Loucy (cell line): Measurements from ENCODE around the gene TEX2.
A peak's percentile ranks its signal among the peaks of the same experiment; 100 is the strongest.

ENCODE experiments used
- H2AFZ ChIP-seq: fragments of 200-600 bp; sonication (generic); 2 replicates; pipeline ENCODE4 v1.6.0; 2016; ENCODE audit warnings: antibody characterized with exemption, mild to moderate bottlenecking, low read length, moderate library complexity
- H3F3A ChIP-seq: fragments of 200-600 bp; 2 replicates; pipeline ENCODE4 v1.6.0; 2016; ENCODE audit warnings: antibody characterized with exemption, low read depth, mild to moderate bottlenecking
- H3K27me3 ChIP-seq: fragments of 200-600 bp; sonication (generic); 2 replicates; pipeline ENCODE4 v1.6.1; 2014; ENCODE audit warnings: low read length, mild to moderate bottlenecking; ENCODE audit not compliant: insufficient read depth, poor library complexity, severe bottlenecking
- H3K36me3 ChIP-seq: fragments of 200-600 bp; sonication (generic); 2 replicates; pipeline ENCODE4 v1.6.1; 2016; ENCODE audit warnings: low read length; ENCODE audit not compliant: insufficient read depth
- H3K4me1 ChIP-seq: fragments of 200-600 bp; sonication (generic); 2 replicates; pipeline ENCODE4 v1.5.1; 2014; ENCODE audit warnings: low read length, mild to moderate bottlenecking; ENCODE audit not compliant: insufficient read depth, poor library complexity, severe bottlenecking
- H3K4me2 ChIP-seq: fragments of 200-600 bp; sonication (generic); 2 replicates; pipeline ENCODE4 v1.6.0; 2014; ENCODE audit warnings: antibody characterized with exemption, low read length, low read depth, mild to moderate bottlenecking; ENCODE audit not compliant: poor library complexity, severe bottlenecking
- H3K4me3 ChIP-seq: fragments of 200-600 bp; sonication (generic); 2 replicates; pipeline ENCODE4 v1.5.1; 2014; ENCODE audit warnings: low read length, mild to moderate bottlenecking, mixed read lengths; ENCODE audit not compliant: poor library complexity, severe bottlenecking
- H3K79me2 ChIP-seq: fragments of 200-600 bp; sonication (generic); 2 replicates; pipeline ENCODE4 v1.6.1; 2014; ENCODE audit warnings: low read length; ENCODE audit not compliant: insufficient read depth
- H3K9ac ChIP-seq: fragments of 200-600 bp; sonication (generic); 2 replicates; pipeline ENCODE4 v1.6.0; 2014; ENCODE audit warnings: mild to moderate bottlenecking, low read depth, low read length, moderate library complexity; ENCODE audit not compliant: poor library complexity, severe bottlenecking
- H3K9me2 ChIP-seq: fragments of 200-600 bp; sonication (generic); replicated peaks from 2 replicates; pipeline ENCODE4 v1.6.1; 2016; ENCODE audit warnings: low read depth, low read length, mixed read lengths
- H3K9me3 ChIP-seq: fragments of 200-600 bp; sonication (generic); 2 replicates; pipeline ENCODE4 v1.6.1; 2014; ENCODE audit warnings: mild to moderate bottlenecking, antibody characterized with exemption, low read length, low read depth; ENCODE audit not compliant: insufficient read depth
- H4K20me1 ChIP-seq: fragments of 200-600 bp; sonication (generic); 2 replicates; pipeline ENCODE4 v1.6.0; 2014; ENCODE audit warnings: antibody characterized with exemption, low read length, mild to moderate bottlenecking; ENCODE audit not compliant: insufficient read depth, poor library complexity, severe bottlenecking
- EZH2phosphoT487 ChIP-seq: fragments of 200-600 bp; IDR thresholded peaks from 2 replicates; pipeline ENCODE4 v1.6.1; 2018; ENCODE audit warnings: antibody characterized with exemption, mild to moderate bottlenecking, moderate library complexity, borderline replicate concordance
- TF ChIP-seq, protein P1 (sequence below): fragments of 200-600 bp; sonication (generic); conservative IDR thresholded peaks from 2 replicates; pipeline ENCODE4 v1.5.1; 2014; ENCODE audit warnings: mild to moderate bottlenecking, antibody characterized with exemption, low read length

The TEX2 gene

DNA sequence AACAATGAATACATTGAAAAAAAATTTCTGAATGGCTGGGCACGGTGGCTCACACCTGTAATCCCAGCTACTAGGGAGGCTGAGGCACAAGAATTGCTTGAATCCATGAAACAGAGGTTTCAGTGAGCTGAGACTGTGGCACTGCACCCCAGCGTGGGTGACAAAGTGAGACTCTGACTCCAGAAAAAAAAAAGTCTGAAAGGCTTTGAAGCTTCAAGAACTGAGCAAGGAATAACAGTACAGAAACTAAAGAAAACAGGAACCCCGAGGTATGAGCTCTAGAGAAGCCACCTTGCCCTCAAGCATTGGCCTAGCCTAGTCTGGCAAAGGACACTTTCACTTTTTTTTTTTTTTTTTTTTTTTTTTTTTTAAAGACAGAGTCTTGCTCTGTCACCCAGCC lies 45.0 kb downstream of the TEX2 start:
- Histone ChIP-seq H3K9me3 (no peaks in the 10 kb centered on the region), H3K9me2 (no peaks in the 10 kb centered on the region), H3K4me3 (no peak overlapping the region), H3K4me1 (no peaks in the 10 kb centered on the region), H4K20me1 (no peaks in the 10 kb centered on the region), H2AFZ (no peak overlapping the region), H3K36me3 (peaks cover 7% of the 10 kb centered on the region; the same call in 1 of the 2 replicates), H3K79me2 (peaks cover 18% of the 10 kb centered on the region; the same call in 1 of the 2 replicates), H3K9ac (no peak overlapping the region), H3F3A (no peaks in the 10 kb centered on the region), H3K4me2 (no peak overlapping the region), H3K27me3 (no peaks in the 10 kb centered on the region)
- TF ChIP-seq, protein P1, sequence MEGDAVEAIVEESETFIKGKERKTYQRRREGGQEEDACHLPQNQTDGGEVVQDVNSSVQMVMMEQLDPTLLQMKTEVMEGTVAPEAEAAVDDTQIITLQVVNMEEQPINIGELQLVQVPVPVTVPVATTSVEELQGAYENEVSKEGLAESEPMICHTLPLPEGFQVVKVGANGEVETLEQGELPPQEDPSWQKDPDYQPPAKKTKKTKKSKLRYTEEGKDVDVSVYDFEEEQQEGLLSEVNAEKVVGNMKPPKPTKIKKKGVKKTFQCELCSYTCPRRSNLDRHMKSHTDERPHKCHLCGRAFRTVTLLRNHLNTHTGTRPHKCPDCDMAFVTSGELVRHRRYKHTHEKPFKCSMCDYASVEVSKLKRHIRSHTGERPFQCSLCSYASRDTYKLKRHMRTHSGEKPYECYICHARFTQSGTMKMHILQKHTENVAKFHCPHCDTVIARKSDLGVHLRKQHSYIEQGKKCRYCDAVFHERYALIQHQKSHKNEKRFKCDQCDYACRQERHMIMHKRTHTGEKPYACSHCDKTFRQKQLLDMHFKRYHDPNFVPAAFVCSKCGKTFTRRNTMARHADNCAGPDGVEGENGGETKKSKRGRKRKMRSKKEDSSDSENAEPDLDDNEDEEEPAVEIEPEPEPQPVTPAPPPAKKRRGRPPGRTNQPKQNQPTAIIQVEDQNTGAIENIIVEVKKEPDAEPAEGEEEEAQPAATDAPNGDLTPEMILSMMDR, result no peak
- no peak for TF ChIP-seq EZH2phosphoT487

- Histone ChIP-seq H4K20me1 (no peaks in the 10 kb centered on the region), H2AFZ (no peak overlapping the region), H3K9ac (no peak overlapping the region), H3K4me1 (no peaks in the 10 kb centered on the region), H3K9me3 (no peaks in the 10 kb centered on the region), H3K4me2 (no peak overlapping the region), H3K9me2 (no peaks in the 10 kb centered on the region), H3K79me2 (peaks cover 18% of the 10 kb centered on the region; the same call in 1 of the 2 replicates), H3K36me3 (peaks cover 15% of the 10 kb centered on the region; the same call in 1 of the 2 replicates), H3K4me3 (no peak overlapping the region), H3K27me3 (no peaks in the 10 kb centered on the region), H3F3A (no peaks in the 10 kb centered on the region)
- TF ChIP-seq, protein P1, result no peak
- TF ChIP-seq EZH2phosphoT487, result no peak
These were observed 45.8 kb downstream of the TEX2 start for GRCh38 chr17:64217249-64217691.

DNA sequence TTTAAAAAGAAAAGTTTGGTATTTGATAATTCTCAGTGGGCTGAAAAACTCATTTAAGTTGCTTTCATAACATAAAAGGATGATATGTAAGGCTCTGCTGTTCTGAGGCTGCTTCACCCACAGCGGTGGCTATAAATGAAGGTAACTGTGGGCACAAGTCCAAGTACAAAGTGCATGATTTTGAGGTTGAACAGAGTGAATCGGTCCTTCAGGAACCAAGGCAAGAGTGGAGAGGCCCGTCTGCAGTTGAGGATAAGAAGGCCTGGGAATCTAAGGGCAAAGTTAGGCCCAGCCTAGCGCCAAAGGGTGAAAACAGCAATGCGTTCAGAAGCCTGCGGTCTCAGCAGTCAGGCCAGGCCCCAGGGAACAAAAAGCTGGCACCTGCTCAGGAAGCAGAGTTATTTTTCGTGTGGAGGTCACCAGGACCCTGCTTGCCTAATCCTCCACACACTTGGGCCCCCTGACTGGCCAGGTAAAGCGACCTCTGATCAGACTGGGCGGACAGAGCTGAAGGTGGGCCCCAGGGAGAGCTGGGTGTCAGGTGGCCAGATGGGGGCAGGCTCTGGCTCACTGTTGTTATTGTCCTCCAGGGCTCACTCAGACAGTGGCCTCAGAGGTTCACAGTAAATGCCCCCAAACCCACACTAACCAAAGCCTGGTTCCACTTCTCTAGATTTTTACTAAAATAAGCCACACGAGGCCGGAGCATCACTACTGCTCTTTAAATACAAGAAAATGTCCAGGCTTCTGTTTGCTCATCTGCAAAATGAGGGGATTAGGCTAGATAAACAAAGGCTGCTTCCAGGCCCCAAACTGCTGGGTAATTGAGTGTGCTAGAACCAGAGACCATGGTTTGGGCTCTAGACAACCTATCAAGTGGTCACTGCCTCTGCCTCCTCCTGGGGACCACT lies 46.5 kb downstream of the TEX2 start:
- peaks cover 21% of the 10 kb centered on the region; the same call in 1 of the 2 replicates for H3K36me3 ChIP-seq
- H2AFZ ChIP-seq, result no peak overlapping the region
- no peaks in the 10 kb centered on the region for H3K27me3 ChIP-seq
- no peak overlapping the region for H3K9ac ChIP-seq
- no peak for TF ChIP-seq EZH2phosphoT487
- TF ChIP-seq, protein P1, result peak; percentile 44; the same call in 1 of the 2 replicates
- H3K4me2 ChIP-seq, result no peak overlapping the region
- H3K9me3 ChIP-seq, result no peaks in the 10 kb centered on the region
- peaks cover 18% of the 10 kb centered on the region; the same call in 1 of the 2 replicates for H3K79me2 ChIP-seq
- H3K4me1 ChIP-seq, result no peaks in the 10 kb centered on the region
- H4K20me1 ChIP-seq, result no peaks in the 10 kb centered on the region
- no peaks in the 10 kb centered on the region for H3K9me2 ChIP-seq
- H3K4me3 ChIP-seq, result no peak overlapping the region
- H3F3A ChIP-seq, result no peaks in the 10 kb centered on the region
